ENCODE results near the gene METTL8.
A peak's percentile ranks its signal among the peaks of the same experiment; 100 is the strongest.
"Not testable (repeated sequence)": the region's sequence is repeated elsewhere in the genome, so short reads cannot be mapped to it uniquely, and the experiment has no call there.

The METTL8 gene

GRCh38 chr2:171393487-171393886, 40.3 kb downstream of the METTL8 start:
- no peak overlapping the region for H3K4me3 Mint-ChIP-seq
- peaks cover 13% of the 10 kb centered on the region for H3K36me3 Mint-ChIP-seq

GRCh38 chr2:171391532-171391931, 42.3 kb downstream of the METTL8 start:
- Mint-ChIP-seq H3K4me1 (peaks cover 4% of the 10 kb centered on the region), H3K4me3 (no peak overlapping the region), H3K27ac (no peak overlapping the region), H3K9me3 (no peaks in the 10 kb centered on the region), H3K36me3 (peaks cover 12% of the 10 kb centered on the region), H3K27me3 (no peaks in the 10 kb centered on the region)

More at GRCh38 chr2:171393487-171393886, 40.3 kb downstream of the METTL8 start:
- no peaks in the 10 kb centered on the region for H3K27me3 Mint-ChIP-seq
- H3K27ac Mint-ChIP-seq: no peak overlapping the region
- peaks cover 15% of the 10 kb centered on the region for H3K4me1 Mint-ChIP-seq
- no peaks in the 10 kb centered on the region for H3K9me3 Mint-ChIP-seq

- peaks cover 4% of the 10 kb centered on the region for H3K4me1 Mint-ChIP-seq
- H3K36me3 Mint-ChIP-seq: peaks cover 11% of the 10 kb centered on the region
- no peaks in the 10 kb centered on the region for H3K9me3 Mint-ChIP-seq
- no peak overlapping the region for H3K27ac Mint-ChIP-seq
- no peaks in the 10 kb centered on the region for H3K27me3 Mint-ChIP-seq
- H3K4me3 Mint-ChIP-seq: no peak overlapping the region
Measured at GRCh38 chr2:171390941-171391516, 42.8 kb downstream of the METTL8 start.

GRCh38 chr2:171389780-171390179, 44.0 kb downstream of the METTL8 start:
- H3K36me3 Mint-ChIP-seq: peaks cover 12% of the 10 kb centered on the region
- no peaks in the 10 kb centered on the region for H3K9me3 Mint-ChIP-seq
- H3K27ac Mint-ChIP-seq: no peak overlapping the region
- H3K4me3 Mint-ChIP-seq: no peak overlapping the region
- peaks cover 10% of the 10 kb centered on the region for H3K4me1 Mint-ChIP-seq
- H3K27me3 Mint-ChIP-seq: no peaks in the 10 kb centered on the region

GRCh38 chr2:171389325-171389724, 44.5 kb downstream of the METTL8 start:
- peaks cover 10% of the 10 kb centered on the region for H3K4me1 Mint-ChIP-seq
- no peaks in the 10 kb centered on the region for H3K27me3 Mint-ChIP-seq
- peaks cover 10% of the 10 kb centered on the region for H3K36me3 Mint-ChIP-seq
- H3K27ac Mint-ChIP-seq: no peak overlapping the region
- no peaks in the 10 kb centered on the region for H3K9me3 Mint-ChIP-seq
- no peak overlapping the region for H3K4me3 Mint-ChIP-seq

GRCh38 chr2:171387052-171387451, 46.7 kb downstream of the METTL8 start:
- no peaks in the 10 kb centered on the region for H3K27me3 Mint-ChIP-seq
- no peaks in the 10 kb centered on the region for H3K9me3 Mint-ChIP-seq
- no peak overlapping the region for H3K4me3 Mint-ChIP-seq
- peaks cover 10% of the 10 kb centered on the region for H3K4me1 Mint-ChIP-seq
- H3K36me3 Mint-ChIP-seq: peaks cover 20% of the 10 kb centered on the region
- H3K27ac Mint-ChIP-seq: no peak overlapping the region

- Mint-ChIP-seq H3K4me3 (no peak overlapping the region), H3K27ac (no peak overlapping the region), H3K36me3 (peaks cover 20% of the 10 kb centered on the region), H3K9me3 (no peaks in the 10 kb centered on the region), H3K4me1 (peaks cover 10% of the 10 kb centered on the region), H3K27me3 (no peaks in the 10 kb centered on the region)
Measured at GRCh38 chr2:171386627-171387026, 47.2 kb downstream of the METTL8 start.

GRCh38 chr2:171383134-171383533, 50.7 kb downstream of the METTL8 start:
- peaks cover 31% of the 10 kb centered on the region for H3K36me3 Mint-ChIP-seq
- peaks cover 14% of the 10 kb centered on the region for H3K9me3 Mint-ChIP-seq
- H3K4me3 Mint-ChIP-seq: no peak overlapping the region
- H3K27me3 Mint-ChIP-seq: no peaks in the 10 kb centered on the region
- H3K27ac Mint-ChIP-seq: no peak overlapping the region
- H3K4me1 Mint-ChIP-seq: peaks cover 7% of the 10 kb centered on the region

- Mint-ChIP-seq H3K36me3 (peaks cover 38% of the 10 kb centered on the region), H3K9me3 (peaks cover 18% of the 10 kb centered on the region), H3K4me1 (peaks cover 14% of the 10 kb centered on the region)
- not testable (repeated sequence) for H3K27me3 Mint-ChIP-seq, H3K4me3 Mint-ChIP-seq, H3K27ac Mint-ChIP-seq
Measured at GRCh38 chr2:171382175-171382574, 51.6 kb downstream of the METTL8 start.

GRCh38 chr2:171377852-171378251, 55.9 kb downstream of the METTL8 start:
- peaks cover 25% of the 10 kb centered on the region for H3K9me3 Mint-ChIP-seq
- H3K27me3 Mint-ChIP-seq, H3K4me1 Mint-ChIP-seq, H3K27ac Mint-ChIP-seq, H3K4me3 Mint-ChIP-seq: not testable (repeated sequence)
- peaks cover 54% of the 10 kb centered on the region for H3K36me3 Mint-ChIP-seq

GRCh38 chr2:171367692-171368091, 66.1 kb downstream of the METTL8 start:
- no peaks in the 10 kb centered on the region for H3K4me1 Mint-ChIP-seq
- no peak overlapping the region for H3K27ac Mint-ChIP-seq
- H3K9me3 Mint-ChIP-seq: peaks cover 10% of the 10 kb centered on the region
- H3K36me3 Mint-ChIP-seq: peaks cover 14% of the 10 kb centered on the region
- no peaks in the 10 kb centered on the region for H3K27me3 Mint-ChIP-seq
- no peak overlapping the region for H3K4me3 Mint-ChIP-seq

GRCh38 chr2:171365778-171366177, 68.0 kb downstream of the METTL8 start:
- Mint-ChIP-seq H3K4me3 (no peak overlapping the region), H3K9me3 (peaks cover 10% of the 10 kb centered on the region), H3K4me1 (no peaks in the 10 kb centered on the region), H3K27ac (no peak overlapping the region), H3K36me3 (peaks cover 20% of the 10 kb centered on the region), H3K27me3 (no peaks in the 10 kb centered on the region)

- H3K27ac Mint-ChIP-seq: no peak overlapping the region
- H3K36me3 Mint-ChIP-seq: peaks cover 20% of the 10 kb centered on the region
- H3K27me3 Mint-ChIP-seq: no peaks in the 10 kb centered on the region
- no peak overlapping the region for H3K4me3 Mint-ChIP-seq
- H3K9me3 Mint-ChIP-seq: peaks cover 10% of the 10 kb centered on the region
- no peaks in the 10 kb centered on the region for H3K4me1 Mint-ChIP-seq
Measured at GRCh38 chr2:171365232-171365631, 68.6 kb downstream of the METTL8 start.

GRCh38 chr2:171362396-171362795, 71.4 kb downstream of the METTL8 start:
- no peak overlapping the region for H3K4me3 Mint-ChIP-seq
- H3K4me1 Mint-ChIP-seq: no peaks in the 10 kb centered on the region
- peaks cover 24% of the 10 kb centered on the region for H3K36me3 Mint-ChIP-seq
- no peak overlapping the region for H3K27ac Mint-ChIP-seq
- peaks cover 10% of the 10 kb centered on the region for H3K9me3 Mint-ChIP-seq
- H3K27me3 Mint-ChIP-seq: no peaks in the 10 kb centered on the region

GRCh38 chr2:171360905-171361304, 72.9 kb downstream of the METTL8 start:
- no peaks in the 10 kb centered on the region for H3K27me3 Mint-ChIP-seq
- no peaks in the 10 kb centered on the region for H3K9me3 Mint-ChIP-seq
- H3K36me3 Mint-ChIP-seq: peaks cover 20% of the 10 kb centered on the region
- H3K4me3 Mint-ChIP-seq: no peak overlapping the region
- H3K27ac Mint-ChIP-seq: no peak overlapping the region
- no peaks in the 10 kb centered on the region for H3K4me1 Mint-ChIP-seq

- H3K27me3 Mint-ChIP-seq, H3K27ac Mint-ChIP-seq, H3K4me1 Mint-ChIP-seq, H3K9me3 Mint-ChIP-seq: not testable (repeated sequence)
- H3K36me3 Mint-ChIP-seq: peaks cover 23% of the 10 kb centered on the region
- peak overlapping the region; percentile 15 for H3K4me3 Mint-ChIP-seq
Measured at GRCh38 chr2:171353746-171354145, 80.0 kb downstream of the METTL8 start.

GRCh38 chr2:171348056-171348455, 85.7 kb downstream of the METTL8 start:
- Mint-ChIP-seq H3K4me1 (peaks cover 29% of the 10 kb centered on the region), H3K9me3 (peaks cover 2% of the 10 kb centered on the region), H3K36me3 (peaks cover 5% of the 10 kb centered on the region), H3K27me3 (no peaks in the 10 kb centered on the region), H3K4me3 (no peak overlapping the region), H3K27ac (peak overlapping the region; percentile 55)

Measured in activated naive CD4-positive, alpha-beta T cell treated with anti-CD3 and anti-CD28 coated beads, Interleukin-2, amount 50 U/mL, for 24 hours (primary cell).